ENCODE measurements around the gene DDX31. TPM values are rescaled to one million over a fixed set of nuclear protein-coding genes. Genes with fewer than 3 reads are reported as not detected.
"Not testable (repeated sequence)": the region's sequence is repeated elsewhere in the genome, so short reads cannot be mapped to it uniquely, and the experiment has no call there.

The DDX31 gene
- total RNA-seq, 1 donor from 2014 or later = 4.4 TPM

GRCh38 chr9:132571806-132572600 is 97.8 kb downstream of the DDX31 start:
- no peak overlapping the region for H3K4me3 ChIP-seq
- no peaks in the 10 kb centered on the region for H3K36me3 ChIP-seq
- H3K9me3 ChIP-seq (replicated peaks) = no peaks in the 10 kb centered on the region
- H3K4me1 ChIP-seq = no peaks in the 10 kb centered on the region
- H3K27ac ChIP-seq (replicated peaks) = no peak overlapping the region
- DNase-seq = no peak
- no peak for TF ChIP-seq CTCF (IDR thresholded peaks at IDR 0.05; ENCODE audit: borderline replicate concordance)
- peaks cover 50% of the 10 kb centered on the region for H3K27me3 ChIP-seq (ENCODE audit: low read depth)
- intact Hi-C loops (cut with micrococcal nuclease) = no loop called here

- H3K4me1 ChIP-seq; H3K27ac ChIP-seq (replicated peaks); intact Hi-C loops (cut with micrococcal nuclease); DNase-seq; H3K4me3 ChIP-seq; H3K9me3 ChIP-seq (replicated peaks); H3K36me3 ChIP-seq: not testable (repeated sequence)
- peaks cover 18% of the 10 kb centered on the region for H3K27me3 ChIP-seq (ENCODE audit: low read depth)
Measured at GRCh38 chr9:132568787-132569186, 101.0 kb downstream of the DDX31 start.

GRCh38 chr9:132564526-132564925 is 105.3 kb downstream of the DDX31 start:
- intact Hi-C loops (cut with micrococcal nuclease) = no loop called here
- TF ChIP-seq CTCF (IDR thresholded peaks at IDR 0.05; ENCODE audit: borderline replicate concordance) = no peak
- Histone ChIP-seq H3K36me3 (no peaks in the 10 kb centered on the region), H3K27ac (replicated peaks) (no peak overlapping the region), H3K27me3 (ENCODE audit: low read depth) (no peaks in the 10 kb centered on the region), H3K4me1 (peaks cover 23% of the 10 kb centered on the region), H3K4me3 (no peak overlapping the region), H3K9me3 (replicated peaks) (no peaks in the 10 kb centered on the region)
- no peak for DNase-seq

GRCh38 chr9:132562306-132562573 is 107.5 kb downstream of the DDX31 start:
- no peak for TF ChIP-seq CTCF (IDR thresholded peaks at IDR 0.05; ENCODE audit: borderline replicate concordance)
- Histone ChIP-seq H3K9me3 (replicated peaks) (no peaks in the 10 kb centered on the region), H3K36me3 (no peaks in the 10 kb centered on the region), H3K4me1 (peaks cover 23% of the 10 kb centered on the region), H3K27ac (replicated peaks) (no peak overlapping the region), H3K4me3 (no peak overlapping the region), H3K27me3 (ENCODE audit: low read depth) (peaks cover 7% of the 10 kb centered on the region)
- intact Hi-C loops (cut with micrococcal nuclease) = no loop called here
- no peak for DNase-seq

- H3K27me3 ChIP-seq (ENCODE audit: low read depth) = peaks cover 8% of the 10 kb centered on the region
- no peaks in the 10 kb centered on the region for H3K9me3 ChIP-seq (replicated peaks)
- peaks cover 23% of the 10 kb centered on the region for H3K4me1 ChIP-seq
- TF ChIP-seq CTCF (IDR thresholded peaks at IDR 0.05; ENCODE audit: borderline replicate concordance) = no peak
- H3K27ac ChIP-seq (replicated peaks) = peak overlapping the region; percentile 12
- peak overlapping the region; percentile 14 for H3K4me3 ChIP-seq
- no peak for DNase-seq
- H3K36me3 ChIP-seq = no peaks in the 10 kb centered on the region
- intact Hi-C loops (cut with micrococcal nuclease) = no loop called here
Measured at GRCh38 chr9:132560616-132561202, 109.1 kb downstream of the DDX31 start.

- H3K9me3 ChIP-seq (replicated peaks) = no peaks in the 10 kb centered on the region
- no peak overlapping the region for H3K4me3 ChIP-seq
- DNase-seq = no peak
- peaks cover 23% of the 10 kb centered on the region for H3K4me1 ChIP-seq
- H3K27ac ChIP-seq (replicated peaks) = no peak overlapping the region
- intact Hi-C loops (cut with micrococcal nuclease) = no loop called here
- peaks cover 8% of the 10 kb centered on the region for H3K27me3 ChIP-seq (ENCODE audit: low read depth)
- H3K36me3 ChIP-seq = no peaks in the 10 kb centered on the region
- no peak for TF ChIP-seq CTCF (IDR thresholded peaks at IDR 0.05; ENCODE audit: borderline replicate concordance)
Measured at GRCh38 chr9:132559711-132560110, 110.1 kb downstream of the DDX31 start.

All from left ventricle myocardium inferior (tissue), 1 donor.